Hair follicle dermal papilla cell (primary cell): ENCODE results near the gene SLC4A11. TPM values are rescaled to one million over a fixed set of nuclear protein-coding genes. Genes with fewer than 3 reads are reported as not detected.

Experiments used
- total RNA-seq: library from RNA; depleted of rRNA; stranded (reverse); fragments of >200 nt; gene quantifications from 2 replicates; pipeline ENCODE4 v1.2.3, GENCODE V29; 2012

Gene SLC4A11
- total RNA-seq = 1.3 and 1.9 TPM in 2 replicates

GRCh38 chr20:3239026-3239866 lies at the start of gene SLC4A11:
Gene SLC4A11, minus strand, starts transcription at chr20:3239190. Its CDS starts 53 bp downstream, at chr20:3239137.

GRCh38 chr20:3209257-3209945 lies 29.6 kb downstream of the SLC4A11 start, which contains the start of gene ITPA:
Gene ITPA, plus strand, starts transcription at chr20:3209498. Its CDS starts 54 bp downstream, at chr20:3209552.

GRCh38 chr20:3204124-3204794 lies 34.7 kb downstream of the SLC4A11 start, which contains the start of gene DDRGK1:
Gene DDRGK1, minus strand, starts transcription at chr20:3204682. Its CDS starts 55 bp downstream, at chr20:3204627.

Other genes starting within 250 kb of the SLC4A11 start
- gene GNRH2, start 195.6 kb downstream of the SLC4A11 start, total RNA-seq = 0.49 TPM in 1 of 2 replicates, not detected in the other
- gene MRPS26, start 193.1 kb downstream of the SLC4A11 start, total RNA-seq = 15.3 and 20.4 TPM in 2 replicates
- not detected in 2 replicates for gene OXT, start 167.6 kb downstream of the SLC4A11 start, total RNA-seq
- gene AVP, start 154.5 kb downstream of the SLC4A11 start, total RNA-seq = not detected in 2 replicates
- 15.2 and 16.4 TPM in 2 replicates for gene FASTKD5, start 79.3 kb downstream of the SLC4A11 start, total RNA-seq
- gene UBOX5, start 79.3 kb downstream of the SLC4A11 start, total RNA-seq = 6.2 and 6.6 TPM in 2 replicates
- 6.8 and 8.7 TPM in 2 replicates for gene LZTS3, start 65.6 kb downstream of the SLC4A11 start, total RNA-seq
- 17.4 and 17.7 TPM in 2 replicates for gene DDRGK1, start 34.5 kb downstream of the SLC4A11 start, total RNA-seq
- 20.1 and 35.9 TPM in 2 replicates for gene ITPA, start 29.7 kb downstream of the SLC4A11 start, total RNA-seq
- gene DNAAF9, start 168.5 kb upstream of the SLC4A11 start, total RNA-seq = 18.5 and 24.2 TPM in 2 replicates
- gene ATRN, start 231.8 kb upstream of the SLC4A11 start, total RNA-seq = 39.3 and 47.5 TPM in 2 replicates